ENCODE results near the gene APBB2. TPM values are rescaled to one million over a fixed set of nuclear protein-coding genes. Genes with fewer than 3 reads are reported as not detected.

Gene APBB2
- 10 to 100 TPM; 51.7 to 75.9 (median 71.1) TPM for total RNA-seq

DNA sequence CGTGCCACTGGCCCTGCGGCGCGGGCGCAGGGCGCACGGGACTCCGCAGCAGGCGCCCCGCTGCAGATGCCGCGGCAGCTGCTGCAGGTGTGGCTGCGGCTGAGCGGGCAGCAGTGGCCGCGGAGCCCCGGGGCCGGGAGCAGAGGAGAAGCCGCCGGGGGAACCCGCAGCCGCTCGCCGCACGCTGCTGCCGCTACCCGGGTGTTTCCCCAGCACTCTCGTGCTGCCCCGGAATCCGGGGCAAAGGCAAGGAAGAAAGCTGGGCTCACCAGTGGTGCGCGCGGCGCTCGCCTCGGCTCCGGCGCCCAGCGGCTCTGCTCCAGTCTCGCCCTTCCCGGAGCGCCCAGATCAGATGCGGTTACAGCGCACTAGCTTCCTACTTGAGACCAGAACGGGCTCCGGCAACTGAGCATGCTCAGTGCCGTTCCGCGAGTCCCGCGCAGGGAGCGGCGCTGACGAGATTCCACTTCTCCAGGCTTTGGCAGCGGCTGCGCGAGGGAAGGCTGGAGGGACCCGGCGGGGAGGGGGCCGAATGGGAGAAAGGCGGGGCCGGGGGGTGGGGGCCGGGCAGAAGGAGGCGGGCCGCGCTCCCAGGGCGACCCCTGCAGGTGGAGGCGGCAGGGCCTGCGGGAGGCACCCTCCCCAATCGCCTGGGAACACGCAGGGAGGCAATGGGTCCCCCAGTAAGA is at the start of gene APBB2:
Gene APBB2 (minus strand): TSS at position 407 of the 689 bp plus-strand sequence. CDS start 181,288 bp downstream, outside the sequence.
- DNase-seq (ENCODE audit: extremely low spot score) = peak; percentile 97
- H3K27ac ChIP-seq (replicated peaks in 1 of 4) = peak within 1 kb of the TSS; percentile 86 to 93 (median 90)
- peak within 1 kb of the TSS; percentile 89 to 96 (median 93) for H3K4me3 ChIP-seq
- intact Hi-C loops (cut with DNase I) = loop anchor here (2.0 to 5.0 kb wide), 2 partner anchors 147 to 235 kb away; no protein-coding TSS in a partner anchor
- TF ChIP-seq EP300 (IDR thresholded peaks at IDR 0.05) (no peak), POLR2AphosphoS5 (IDR thresholded peaks at IDR 0.05) (peak; percentile 93 to 97), POLR2A (IDR thresholded peaks at IDR 0.05; ENCODE audit: low read depth) (peak; percentile 25)
- TF ChIP-seq, protein P1, sequence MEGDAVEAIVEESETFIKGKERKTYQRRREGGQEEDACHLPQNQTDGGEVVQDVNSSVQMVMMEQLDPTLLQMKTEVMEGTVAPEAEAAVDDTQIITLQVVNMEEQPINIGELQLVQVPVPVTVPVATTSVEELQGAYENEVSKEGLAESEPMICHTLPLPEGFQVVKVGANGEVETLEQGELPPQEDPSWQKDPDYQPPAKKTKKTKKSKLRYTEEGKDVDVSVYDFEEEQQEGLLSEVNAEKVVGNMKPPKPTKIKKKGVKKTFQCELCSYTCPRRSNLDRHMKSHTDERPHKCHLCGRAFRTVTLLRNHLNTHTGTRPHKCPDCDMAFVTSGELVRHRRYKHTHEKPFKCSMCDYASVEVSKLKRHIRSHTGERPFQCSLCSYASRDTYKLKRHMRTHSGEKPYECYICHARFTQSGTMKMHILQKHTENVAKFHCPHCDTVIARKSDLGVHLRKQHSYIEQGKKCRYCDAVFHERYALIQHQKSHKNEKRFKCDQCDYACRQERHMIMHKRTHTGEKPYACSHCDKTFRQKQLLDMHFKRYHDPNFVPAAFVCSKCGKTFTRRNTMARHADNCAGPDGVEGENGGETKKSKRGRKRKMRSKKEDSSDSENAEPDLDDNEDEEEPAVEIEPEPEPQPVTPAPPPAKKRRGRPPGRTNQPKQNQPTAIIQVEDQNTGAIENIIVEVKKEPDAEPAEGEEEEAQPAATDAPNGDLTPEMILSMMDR (IDR thresholded peaks at IDR 0.05) = peak; percentile 58 to 92 (median 91)
- 0% methylated on average over 9 of the region's 71 CpGs for WGBS
- no peaks in the 10 kb centered on the region for H3K27me3 ChIP-seq
- no peaks in the 10 kb centered on the region for H3K36me3 ChIP-seq
- peaks cover 20 to 60% (median 45%) of the 10 kb centered on the region in 4 donors for H3K4me1 ChIP-seq
- H3K9me3 ChIP-seq = no peaks in the 10 kb centered on the region

DNA sequence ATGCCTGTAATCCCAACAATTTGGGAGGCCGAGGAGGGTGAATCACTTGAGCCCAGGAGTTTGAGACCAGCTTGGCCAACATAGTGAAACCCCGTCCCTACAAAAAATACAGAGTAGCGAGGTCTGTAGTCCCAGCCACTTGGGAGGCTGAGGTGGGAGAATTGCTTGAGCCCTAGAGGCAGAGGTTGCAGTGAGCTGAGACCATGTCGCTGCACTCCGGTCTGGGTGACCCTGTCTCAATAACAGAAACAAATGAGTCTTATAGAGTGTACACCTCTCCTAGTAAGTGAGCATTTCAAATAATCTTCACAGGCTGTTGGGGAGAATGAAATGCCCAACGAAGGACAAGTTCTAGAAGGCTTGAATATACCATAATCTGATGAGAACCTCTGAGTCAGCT is 47.9 kb upstream of the APBB2 start:
- intact Hi-C loops (cut with DNase I) = no loop called here
- DNase-seq (ENCODE audit: extremely low spot score) = no peak
- H3K4me3 ChIP-seq = no peak overlapping the region
- peaks cover 0 to 14% (median 5%) of the 10 kb centered on the region in 4 donors for H3K27me3 ChIP-seq
- no peak overlapping the region for H3K27ac ChIP-seq (replicated peaks in 1 of 4)
- H3K36me3 ChIP-seq = no peaks in the 10 kb centered on the region
- no peaks in the 10 kb centered on the region for H3K9me3 ChIP-seq
- WGBS = 95% methylated on average over 5 of the region's 6 CpGs
- TF ChIP-seq, protein P1 (IDR thresholded peaks at IDR 0.05) = no peak
- TF ChIP-seq POLR2A (IDR thresholded peaks at IDR 0.05; ENCODE audit: low read depth) (no peak), EP300 (IDR thresholded peaks at IDR 0.05) (no peak), POLR2AphosphoS5 (IDR thresholded peaks at IDR 0.05) (no peak)
- peaks cover 8 to 12% (median 9%) of the 10 kb centered on the region in 4 donors for H3K4me1 ChIP-seq

GRCh38 chr4:41260116-41260733 is 45.9 kb upstream of the APBB2 start:
- Histone ChIP-seq H3K27ac (replicated peaks in 1 of 4) (no peak overlapping the region), H3K9me3 (no peaks in the 10 kb centered on the region), H3K4me1 (peaks cover 18 to 22% (median 18%) of the 10 kb centered on the region in 4 donors), H3K36me3 (no peaks in the 10 kb centered on the region), H3K27me3 (peaks cover 0 to 28% (median 12%) of the 10 kb centered on the region in 4 donors), H3K4me3 (no peak overlapping the region)
- no peak for DNase-seq (ENCODE audit: extremely low spot score)
- no peak for TF ChIP-seq EP300 (IDR thresholded peaks at IDR 0.05)
- no peak for TF ChIP-seq POLR2AphosphoS5 (IDR thresholded peaks at IDR 0.05)
- TF ChIP-seq, protein P1 (IDR thresholded peaks at IDR 0.05) = no peak
- TF ChIP-seq POLR2A (IDR thresholded peaks at IDR 0.05; ENCODE audit: low read depth) = no peak
- WGBS = 90% methylated on average over 9 of the region's 9 CpGs
- intact Hi-C loops (cut with DNase I) = no loop called here

DNA sequence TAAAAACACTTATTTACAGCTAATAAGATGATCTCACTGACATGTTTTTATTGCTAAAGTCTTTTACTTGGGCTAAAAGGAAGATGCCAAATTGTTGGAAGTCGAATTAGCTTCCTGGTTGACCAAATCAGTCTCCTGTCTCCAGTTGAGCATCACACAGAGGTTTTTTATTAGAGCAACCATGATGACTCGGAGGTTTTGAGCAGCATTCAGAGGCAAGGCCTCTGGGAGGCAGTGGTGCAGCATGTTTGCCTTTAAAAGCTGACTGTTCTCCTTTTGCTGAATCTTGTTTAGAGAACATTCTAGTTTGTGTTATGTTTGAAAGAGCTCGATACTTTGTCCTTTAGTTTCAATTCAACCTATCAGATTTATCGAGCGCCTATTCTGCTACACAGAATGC is 44.4 kb upstream of the APBB2 start:
- Histone ChIP-seq H3K9me3 (no peaks in the 10 kb centered on the region), H3K27ac (replicated peaks in 1 of 4) (no peak overlapping the region), H3K4me3 (no peak overlapping the region), H3K4me1 (peaks cover 18 to 22% (median 18%) of the 10 kb centered on the region in 4 donors), H3K27me3 (peaks cover 0 to 28% (median 12%) of the 10 kb centered on the region in 4 donors), H3K36me3 (no peaks in the 10 kb centered on the region)
- no peak for DNase-seq (ENCODE audit: extremely low spot score)
- intact Hi-C loops (cut with DNase I) = no loop called here
- TF ChIP-seq POLR2AphosphoS5 (IDR thresholded peaks at IDR 0.05) (no peak), EP300 (IDR thresholded peaks at IDR 0.05) (no peak)
- TF ChIP-seq, protein P1 (IDR thresholded peaks at IDR 0.05) = peak; percentile 18 to 39 (median 26)
- WGBS = 85% methylated on average over 5 of the region's 5 CpGs

Data from esophagus muscularis mucosa (tissue), 4 donors.